ENCODE measurements around the gene KCNIP3.
"Not testable (repeated sequence)": the region's sequence is repeated elsewhere in the genome, so short reads cannot be mapped to it uniquely, and the experiment has no call there.

KCNIP3 gene

DNA sequence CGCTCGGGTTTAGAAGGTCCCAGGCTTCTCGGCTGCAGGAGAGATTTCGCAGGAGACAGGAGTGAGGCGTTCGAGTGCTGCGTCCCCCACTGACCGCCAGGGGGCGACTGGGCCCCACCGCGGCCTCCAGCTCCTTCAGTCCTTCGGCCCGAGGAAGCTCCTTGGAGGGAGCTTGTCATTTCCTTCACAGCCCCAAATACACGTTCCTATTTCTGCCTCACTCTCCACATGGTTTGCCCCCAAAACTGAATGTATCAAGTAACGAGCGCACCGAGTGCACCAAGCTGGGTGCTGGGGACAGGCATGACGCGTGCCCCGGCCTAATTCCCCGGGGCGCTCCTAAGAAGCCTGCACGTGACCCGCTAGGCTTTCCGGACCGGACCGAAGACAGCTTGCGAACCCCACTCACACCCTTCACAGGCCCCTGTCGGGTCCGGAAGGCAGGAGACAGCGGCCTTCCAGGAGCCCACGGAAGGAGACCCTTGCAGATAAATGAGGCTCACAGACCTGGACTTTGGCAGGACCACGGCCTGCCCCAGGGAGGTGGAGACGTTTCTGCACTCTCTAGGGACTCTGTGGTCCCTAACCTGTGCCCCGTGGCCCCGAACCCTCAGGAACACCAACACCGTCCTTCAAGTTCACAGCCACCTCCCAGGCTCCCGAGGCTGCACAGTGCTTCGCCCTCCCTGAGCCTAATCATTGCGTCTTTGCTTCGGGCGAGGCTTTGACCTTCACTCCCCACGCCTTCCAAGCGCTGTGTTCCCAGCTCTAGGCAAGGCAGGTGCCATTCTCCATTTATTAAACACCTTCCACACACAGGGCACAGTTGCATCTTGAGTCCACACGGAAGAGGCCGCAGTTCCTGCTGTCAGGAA, 92.3 kb downstream of the KCNIP3 start:
- no peak for DNase-seq

DNA sequence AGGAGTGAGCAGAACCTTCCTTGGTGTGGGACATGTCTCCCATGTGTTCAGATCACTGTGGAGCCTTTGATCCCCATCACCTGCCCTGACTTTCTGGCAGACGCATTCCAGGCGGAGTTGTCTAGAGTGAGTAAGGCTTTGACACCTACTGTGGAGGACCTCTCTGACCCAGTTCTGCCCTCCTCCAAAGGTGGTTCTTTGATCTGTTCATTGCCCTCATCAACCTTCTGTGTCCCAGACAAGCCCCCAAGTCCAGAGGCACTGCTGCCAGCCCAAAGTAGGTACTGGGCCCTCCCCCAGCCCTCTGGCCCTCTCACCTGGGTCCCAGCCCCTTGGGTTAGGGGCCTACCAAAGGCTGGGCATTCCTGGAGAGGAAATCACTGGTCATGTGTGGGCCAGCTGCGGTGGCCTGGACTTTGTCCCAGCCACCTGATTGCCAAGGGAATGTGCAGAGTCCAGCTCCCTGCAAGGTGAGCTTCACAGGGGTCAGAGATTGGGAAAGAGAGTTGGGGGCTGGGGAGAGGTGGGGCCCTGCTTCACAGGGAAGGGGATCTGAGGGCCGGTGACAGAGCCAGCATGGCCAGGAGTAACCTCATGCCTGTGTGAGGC, 93.2 kb downstream of the KCNIP3 start:
- no peak for DNase-seq

DNA sequence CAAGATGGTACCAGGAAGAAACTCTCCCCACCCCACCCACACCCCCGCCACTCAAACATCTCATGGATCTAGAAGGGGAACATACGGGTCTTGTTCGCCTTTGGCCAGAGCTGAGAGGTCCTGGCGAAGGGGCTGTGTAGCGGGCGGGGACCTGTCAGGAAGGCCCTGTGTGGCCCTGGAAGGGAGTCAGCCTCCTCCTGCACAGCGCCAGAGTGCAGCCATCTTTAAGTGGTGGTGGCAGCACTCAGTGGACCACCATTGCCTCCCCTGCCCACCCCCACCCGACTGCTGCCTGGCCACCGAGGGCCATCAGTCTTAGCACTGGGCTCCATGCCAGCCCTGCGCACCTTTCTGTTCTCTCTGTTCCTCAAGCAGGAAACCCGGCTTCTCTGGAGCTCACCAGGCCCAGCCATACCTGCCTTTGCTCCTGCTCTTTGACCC, 93.8 kb downstream of the KCNIP3 start:
- no peak for DNase-seq

DNA sequence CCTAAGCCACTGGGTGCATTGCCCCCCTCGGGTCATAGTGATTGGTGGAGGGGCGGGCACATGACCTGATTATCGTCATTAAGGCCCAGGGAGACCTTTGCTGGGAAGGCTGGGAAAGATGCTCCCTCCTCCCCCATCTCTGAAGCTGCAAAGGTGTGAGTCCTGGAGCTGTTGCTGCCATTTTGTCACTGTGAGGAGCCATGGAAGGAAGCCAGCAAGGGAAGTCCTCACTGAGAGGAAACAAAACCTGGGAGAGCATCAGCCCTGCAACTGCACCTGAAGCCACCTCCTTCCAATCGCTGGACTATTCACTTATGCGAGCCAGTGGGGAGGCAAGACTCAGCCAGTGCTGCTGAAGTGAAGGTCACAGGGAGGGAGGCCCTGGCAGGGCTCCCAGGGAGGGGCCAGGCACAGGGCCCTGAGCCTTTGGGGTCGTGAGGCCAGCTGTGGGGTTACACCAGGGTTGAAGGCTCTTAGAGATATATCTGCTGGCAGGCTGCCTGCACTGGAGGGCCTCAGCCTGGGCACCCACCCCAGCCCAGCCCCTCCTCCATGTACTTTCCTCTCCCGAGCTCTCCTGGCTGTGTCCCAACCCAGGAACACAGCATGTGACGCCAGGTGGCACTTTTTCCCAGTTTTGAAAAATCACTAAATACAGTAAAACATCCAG, 94.6 kb downstream of the KCNIP3 start:
- no peak for DNase-seq

DNA sequence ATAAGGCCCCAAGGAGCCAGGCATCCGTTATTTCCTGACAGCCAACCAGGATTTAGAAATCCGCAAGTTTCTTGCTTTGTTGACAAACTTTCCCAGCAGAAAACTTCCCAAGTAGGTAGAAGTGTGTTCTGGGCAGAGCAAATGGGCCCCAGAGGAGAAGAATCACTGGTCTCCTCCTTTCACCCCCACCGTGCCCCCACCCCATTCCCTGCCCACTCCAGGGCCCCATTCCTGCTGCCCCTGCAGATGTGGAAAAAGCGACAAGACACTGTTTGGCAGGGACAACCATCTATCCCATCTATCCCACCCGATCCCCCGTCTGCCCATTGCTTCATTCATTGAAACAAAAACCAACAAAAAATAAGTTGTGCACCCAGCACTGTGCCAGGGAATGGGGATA, 95.2 kb downstream of the KCNIP3 start:
- no peak for DNase-seq

DNA sequence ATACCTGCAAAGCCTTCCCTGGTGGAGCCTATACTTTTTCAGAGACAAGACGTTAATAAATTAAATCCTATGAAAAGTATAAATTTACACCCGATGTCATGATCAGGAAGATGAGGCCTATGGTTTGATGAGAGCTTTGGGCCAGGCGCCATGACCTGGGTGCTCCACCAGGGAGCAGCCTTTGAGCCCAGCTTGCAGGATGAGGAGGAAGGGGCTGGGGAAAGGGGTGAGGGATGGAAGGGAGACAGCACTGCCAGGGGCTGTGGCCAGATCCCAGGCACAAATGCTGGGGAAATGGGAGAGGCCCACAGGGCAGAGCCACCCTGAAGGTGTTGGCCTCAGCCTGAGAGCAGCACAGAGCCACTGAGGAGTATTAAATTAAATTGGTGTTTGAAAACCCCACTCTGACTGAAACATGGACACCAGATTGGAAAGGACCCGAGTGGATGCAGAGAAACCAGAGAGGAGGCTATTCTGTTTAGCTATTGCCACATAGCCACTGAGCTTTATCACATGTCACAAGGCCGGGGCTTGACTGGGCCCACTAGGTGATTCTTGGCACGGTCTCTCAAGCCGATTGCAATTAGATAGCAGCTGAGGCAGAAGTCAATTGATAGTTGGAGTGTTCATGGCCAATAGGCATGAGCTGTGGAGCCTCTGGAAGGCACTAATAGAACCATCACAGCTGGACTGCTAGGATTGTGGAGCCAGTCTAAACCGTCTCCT, 95.7 kb downstream of the KCNIP3 start:
- no peak for DNase-seq

DNA sequence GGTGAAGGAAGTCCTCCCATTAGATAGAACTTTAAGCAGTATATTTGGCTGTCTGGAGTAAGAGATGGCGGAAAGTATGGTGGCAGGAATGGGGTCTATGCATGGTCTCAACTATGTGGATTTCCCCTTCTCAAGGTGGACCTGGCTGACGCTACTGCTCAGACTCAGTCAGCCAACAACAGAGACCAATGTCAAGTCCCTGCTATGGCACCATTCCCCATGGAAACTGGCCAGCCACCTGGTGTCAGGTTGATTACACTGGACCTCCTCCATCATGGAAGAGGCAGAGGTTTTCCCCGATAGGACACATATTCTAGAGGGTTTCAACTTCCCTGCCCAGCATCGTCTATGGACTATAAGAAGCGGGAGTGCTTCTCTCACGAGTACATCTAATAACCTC, 96.8 kb downstream of the KCNIP3 start:
- no peak for DNase-seq

DNA sequence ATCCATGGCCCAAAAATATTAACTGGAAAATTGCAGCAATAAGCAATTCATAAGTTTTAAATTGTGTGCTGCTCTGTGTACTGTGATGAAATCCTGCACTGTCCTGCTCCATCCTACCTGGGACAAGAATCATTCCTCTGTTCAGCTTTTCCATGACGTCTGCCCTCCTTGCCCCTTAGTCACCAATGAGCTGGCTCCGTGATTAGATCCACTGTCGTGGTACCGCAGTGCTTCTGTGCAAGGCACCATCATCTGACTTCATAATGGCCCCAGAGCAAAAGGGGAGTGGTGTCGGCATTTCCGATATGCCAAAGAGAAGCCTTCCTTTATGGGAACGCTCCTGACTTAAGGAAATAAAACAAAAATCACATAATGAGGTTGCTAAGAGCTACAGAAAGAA, 101.9 kb downstream of the KCNIP3 start:
- no peak for DNase-seq

DNA sequence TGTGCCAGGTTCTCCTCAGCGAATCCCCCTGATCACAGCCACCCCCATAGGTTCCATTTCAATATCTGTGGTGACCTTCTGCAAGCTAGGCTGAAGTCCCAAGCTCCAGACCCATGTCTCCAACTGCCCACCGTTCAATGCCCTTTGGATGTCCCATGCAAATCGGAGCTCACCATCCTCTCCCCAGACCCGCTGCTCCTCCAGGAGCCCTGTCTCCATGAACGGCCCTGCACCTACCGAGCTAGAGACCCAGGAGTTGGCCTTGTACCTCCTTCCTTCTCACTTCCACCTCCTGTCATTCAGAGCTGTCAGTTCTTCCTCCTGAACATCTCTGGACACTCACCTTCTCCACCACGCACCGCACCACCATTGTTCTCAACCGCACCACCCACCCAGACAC, 104.3 kb downstream of the KCNIP3 start:
- no peak for DNase-seq

DNA sequence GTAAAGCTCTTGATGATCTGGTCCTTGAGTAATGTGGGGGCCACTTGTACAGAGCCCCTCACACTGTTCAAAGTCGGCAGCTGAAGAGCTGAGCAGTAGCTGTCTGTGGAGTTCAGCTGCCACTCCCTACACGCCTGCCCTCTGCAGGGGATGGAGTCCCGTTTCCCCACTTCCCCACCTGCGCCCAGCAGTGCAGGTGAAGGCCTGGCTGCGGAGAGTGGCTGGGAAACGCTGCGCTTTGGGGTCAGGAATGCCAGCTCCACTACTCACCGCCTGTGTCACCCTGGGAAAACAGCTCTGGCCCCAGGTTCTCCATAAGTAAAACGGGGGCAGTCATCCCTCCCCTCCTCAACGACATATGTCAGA, 104.8 kb downstream of the KCNIP3 start:
- not testable (repeated sequence) for DNase-seq

DNA sequence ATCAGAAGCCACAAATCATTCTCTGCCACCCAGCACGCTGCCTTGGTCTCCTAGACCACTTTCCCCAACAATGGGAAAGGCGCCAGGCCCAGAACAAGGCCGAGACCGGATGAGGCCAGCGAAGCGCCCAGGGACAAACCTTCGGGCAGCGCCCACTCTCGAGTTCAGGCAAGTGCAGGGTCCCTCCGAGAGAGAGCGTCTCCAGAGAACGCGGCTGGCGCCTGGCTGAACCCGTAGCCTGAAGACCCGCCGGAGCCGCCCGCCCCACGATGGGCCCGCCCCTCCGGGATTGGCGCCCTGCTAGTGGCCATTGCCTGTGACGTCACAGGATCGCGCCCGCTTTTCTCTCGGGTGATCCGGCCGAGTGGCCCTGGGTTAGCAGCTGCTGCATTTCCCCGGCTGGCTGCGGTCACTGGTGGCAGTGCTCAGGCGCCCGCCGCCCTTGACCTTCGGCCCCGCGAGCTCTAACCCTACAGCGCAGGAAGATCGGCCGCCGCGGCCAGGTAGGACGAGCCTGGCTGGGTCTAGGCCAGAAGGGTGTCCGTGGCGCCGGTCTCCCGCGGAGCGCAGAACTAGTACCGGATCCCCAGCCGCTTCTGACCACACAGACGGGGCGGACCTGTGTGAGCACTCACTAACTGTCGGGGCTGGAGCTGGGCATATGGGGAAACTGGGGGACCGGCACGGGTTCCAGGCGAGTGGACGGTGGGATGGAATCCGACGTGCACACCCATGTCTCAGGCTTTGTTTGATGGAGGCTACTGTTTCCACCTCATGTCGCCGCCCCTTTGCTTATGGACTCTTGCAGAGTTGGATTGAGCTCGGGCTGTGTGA, 105.4 kb downstream of the KCNIP3 start, which contains the start of gene FAHD2A:
TSS of gene FAHD2A (plus strand) at position 339 of the 834 bp plus-strand sequence. CDS start 2,851 bp downstream, outside the sequence.
- DNase-seq, result peak; percentile 51

DNA sequence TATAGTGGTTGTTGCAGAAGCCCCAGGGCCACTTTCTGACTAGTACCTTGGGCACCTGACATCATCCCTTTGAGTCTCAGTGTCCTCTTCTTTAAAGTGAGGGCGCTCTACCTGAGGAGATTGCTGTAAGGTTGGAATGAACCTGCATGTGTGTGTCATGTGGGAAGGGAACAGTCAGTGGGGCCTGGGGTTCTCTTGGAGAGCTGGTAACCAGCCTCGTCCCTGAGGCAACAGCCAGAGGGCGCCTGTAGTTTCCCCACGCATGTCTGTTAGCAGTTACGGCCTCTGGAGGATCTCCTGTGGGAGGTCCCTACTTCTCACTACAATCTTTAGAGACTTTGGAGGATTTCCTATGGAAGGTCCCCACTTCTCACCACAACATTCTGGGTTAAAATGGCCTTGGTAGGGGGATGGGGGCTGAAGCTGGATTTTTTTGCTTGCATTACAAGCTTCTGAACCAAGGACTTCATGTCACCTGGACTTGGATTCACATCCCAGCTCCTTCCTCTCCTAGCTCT, 106.1 kb downstream of the KCNIP3 start:
- not testable (repeated sequence) for DNase-seq

DNA sequence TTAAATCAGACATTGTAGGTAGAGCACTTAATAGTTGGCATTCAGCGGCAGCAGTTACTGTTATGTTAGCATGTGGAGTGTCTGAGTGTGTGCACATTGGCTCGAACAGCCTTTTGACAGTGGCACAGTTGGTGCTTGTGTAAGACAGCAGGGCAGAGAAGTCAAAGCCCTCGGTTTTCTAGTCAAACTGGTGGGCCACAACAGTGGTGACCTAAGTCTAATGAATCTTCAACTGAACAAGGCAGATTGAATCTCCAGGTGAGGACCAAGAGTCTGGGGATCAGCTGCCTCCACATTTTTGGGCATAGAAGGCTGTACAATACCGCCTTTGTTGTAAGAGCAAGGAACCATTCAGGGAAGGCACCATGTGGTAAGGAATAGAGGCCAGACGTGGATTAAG, 106.7 kb downstream of the KCNIP3 start:
- DNase-seq, result not testable (repeated sequence)

DNA sequence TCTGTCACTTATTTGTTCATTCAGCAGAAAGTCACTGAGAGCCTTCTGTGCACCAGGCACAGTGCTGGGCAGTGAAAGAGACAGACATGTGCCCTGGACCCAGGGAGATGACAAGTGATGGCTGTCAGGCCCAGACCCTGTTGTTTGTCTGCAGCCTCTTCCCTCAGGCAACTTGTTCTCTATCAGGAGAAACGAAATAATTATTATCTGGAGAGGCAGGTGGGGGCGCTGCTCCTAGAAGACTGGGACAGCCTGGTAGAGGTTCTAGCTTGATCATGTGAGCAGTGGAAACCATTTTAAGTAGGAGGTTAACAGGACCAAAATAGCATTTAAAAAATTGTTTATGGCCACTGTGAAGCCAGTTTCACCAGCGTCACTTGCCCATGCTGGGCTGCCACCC, 107.5 kb downstream of the KCNIP3 start:
- not testable (repeated sequence) for DNase-seq

DNA sequence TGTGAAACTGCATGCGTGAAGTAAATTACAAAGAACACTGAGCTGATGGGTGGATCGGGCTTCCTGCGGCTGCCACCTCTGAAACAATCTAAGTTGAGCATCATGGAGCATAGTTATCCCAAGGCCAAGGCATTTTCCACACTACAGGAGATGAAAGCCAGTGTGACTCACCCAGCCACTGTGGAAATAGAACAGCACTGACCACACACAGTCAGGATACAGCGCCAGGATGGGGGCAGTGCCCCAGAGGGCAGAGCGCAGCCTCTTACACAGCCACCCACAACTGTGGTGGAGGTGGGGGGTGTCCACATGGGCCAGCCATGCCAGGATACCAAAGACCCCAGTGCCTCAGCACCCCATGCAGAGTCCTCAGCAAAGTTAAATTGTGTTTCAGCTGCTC, 114.1 kb downstream of the KCNIP3 start:
- DNase-seq, result not testable (repeated sequence)

DNA sequence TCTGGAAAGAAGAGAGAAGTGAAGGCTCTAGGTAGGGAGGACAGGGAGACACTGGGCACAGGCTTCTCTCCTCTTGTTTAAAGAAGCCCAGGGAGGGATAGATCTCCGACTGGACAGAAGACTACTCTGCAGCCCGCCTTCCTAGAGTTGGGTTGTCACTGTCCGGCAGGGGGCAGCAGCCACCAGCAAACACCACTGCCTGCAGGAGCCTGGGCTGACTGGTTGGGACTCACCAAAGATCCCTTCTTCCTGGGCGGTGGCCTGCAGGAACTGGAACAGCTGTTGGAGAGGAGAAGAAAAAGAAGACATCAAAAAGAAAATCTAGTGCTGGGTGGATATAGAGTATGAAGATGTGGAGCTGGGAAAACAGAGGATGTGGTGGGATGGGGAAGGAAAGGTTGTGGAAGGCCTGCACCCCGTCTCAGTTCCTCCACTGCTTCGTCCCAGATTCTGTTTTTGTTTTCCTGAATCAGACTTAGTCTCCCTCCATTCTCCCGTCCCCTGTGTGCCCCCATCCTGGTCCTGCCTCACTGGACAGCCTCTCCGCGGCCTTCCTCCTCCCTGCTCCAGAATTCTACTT, 117.0 kb downstream of the KCNIP3 start:
- DNase-seq, result not testable (repeated sequence)

DNA sequence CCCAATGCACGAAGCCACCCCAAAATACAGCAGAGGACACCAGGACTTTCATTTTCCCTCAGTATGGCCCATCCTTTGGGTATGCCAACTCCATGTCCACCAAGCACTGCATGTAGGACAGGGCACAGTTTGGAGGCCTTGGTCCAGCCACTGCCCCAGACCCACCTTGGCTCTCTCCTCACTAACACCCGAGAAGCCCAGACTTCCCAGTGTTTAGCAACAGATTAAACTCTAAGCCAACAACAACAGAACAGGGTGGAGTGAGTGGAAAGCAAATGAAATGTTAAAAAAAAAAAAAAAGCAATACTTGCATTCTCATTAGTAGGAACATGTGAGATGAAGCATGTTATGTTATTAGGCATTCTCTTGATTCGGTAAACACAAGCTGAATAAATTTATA, 118.0 kb downstream of the KCNIP3 start:
- not testable (repeated sequence) for DNase-seq

DNA sequence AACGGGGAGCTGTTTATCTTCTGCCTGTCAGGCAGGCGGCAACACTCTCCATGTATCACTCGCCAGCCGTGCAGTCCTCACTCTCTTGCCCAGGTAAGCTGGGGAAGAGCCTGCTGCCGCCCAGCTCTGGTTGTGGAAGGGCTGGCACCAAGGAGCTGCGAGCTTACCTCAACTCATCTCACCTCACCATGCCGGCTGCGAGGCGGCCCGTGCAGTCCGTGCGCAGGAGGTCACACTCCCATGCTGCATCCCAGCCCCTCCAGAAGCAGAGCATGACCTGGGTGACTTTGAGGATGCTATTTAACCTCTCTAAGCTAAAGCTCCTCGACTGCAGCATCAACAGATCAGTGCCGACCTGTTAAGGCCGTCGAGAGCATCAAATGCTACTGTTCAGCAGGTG, 118.4 kb downstream of the KCNIP3 start:
- DNase-seq, result not testable (repeated sequence)

DNA sequence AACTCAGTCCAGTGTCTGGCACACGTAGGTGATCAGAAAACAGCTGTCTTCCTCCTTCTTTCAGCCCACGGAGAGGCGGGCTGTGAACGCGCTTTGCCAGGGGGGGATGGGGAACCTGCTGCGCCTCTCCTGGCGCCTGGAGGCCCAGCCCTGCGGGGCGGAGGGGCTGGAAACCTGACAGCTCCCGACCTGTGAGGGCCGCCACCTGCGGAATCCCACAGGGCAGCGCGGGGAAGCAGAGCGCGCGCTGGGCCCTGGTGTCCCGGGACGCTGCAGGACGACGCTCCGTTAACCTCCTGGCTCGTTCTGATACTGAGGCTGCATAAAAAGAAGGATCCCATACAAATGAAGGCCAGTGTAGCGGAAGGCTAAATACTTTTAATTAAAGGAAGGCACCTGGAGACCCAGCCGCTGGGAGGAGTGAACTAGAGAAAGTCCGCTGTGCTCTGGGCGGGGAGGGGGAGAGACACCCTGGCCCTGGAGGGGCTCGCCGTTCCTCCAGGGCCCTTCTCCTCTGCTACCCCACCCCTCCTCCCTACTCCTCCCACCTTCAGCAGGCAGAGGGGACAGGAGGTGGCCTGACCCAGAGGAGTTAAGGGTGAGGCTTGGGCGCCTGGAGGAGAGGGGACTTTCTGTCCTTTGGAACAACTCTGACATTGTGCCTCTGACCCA, 130.2 kb downstream of the KCNIP3 start:
- not testable (repeated sequence) for DNase-seq

DNA sequence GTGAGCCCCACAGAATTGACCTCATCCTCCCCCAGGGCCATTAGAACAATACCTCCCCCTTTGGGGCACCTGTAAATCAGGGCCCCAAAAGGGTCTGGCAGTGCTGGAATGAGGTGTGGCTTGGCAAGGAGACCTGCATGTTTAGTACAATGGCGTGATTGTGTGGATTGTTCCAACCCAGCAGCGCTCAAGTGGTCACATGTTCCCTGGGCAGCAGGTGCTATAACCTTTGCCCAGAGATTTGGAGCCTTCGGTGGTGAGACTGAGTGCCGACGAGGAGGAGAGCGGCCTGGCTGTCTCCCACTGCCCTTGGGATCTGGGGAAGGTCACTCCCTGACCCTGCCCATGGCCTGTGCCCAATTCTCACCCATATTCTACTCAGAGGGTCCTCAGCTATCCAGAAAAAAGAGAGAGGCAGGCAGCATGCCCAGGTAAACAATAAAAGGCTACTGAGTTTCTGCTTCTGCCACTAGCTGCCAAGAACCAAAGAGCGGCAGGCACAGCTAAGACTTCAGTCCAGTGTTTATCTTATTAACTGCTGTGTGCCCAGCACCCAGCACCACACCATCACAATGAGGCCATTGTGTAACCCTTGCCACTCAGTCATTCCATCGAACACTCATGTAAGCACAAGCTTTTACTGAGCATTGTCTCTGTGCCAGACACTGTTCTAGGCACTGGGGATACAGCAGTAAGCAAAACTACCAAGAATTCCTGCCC, 132.8 kb downstream of the KCNIP3 start:
- not testable (repeated sequence) for DNase-seq
